Liver (tissue), 3 donors: ENCODE results near the gene FANCF.

ENCODE experiments used
- ATF3 ChIP-seq: IDR thresholded peaks from 2 replicates; pipeline ENCODE4 v1.6.1; 2016; ENCODE audit warnings: antibody characterized with exemption
- CTCF ChIP-seq: fragments of 150-350 bp; IDR thresholded peaks from 2 replicates; pipeline ENCODE4 v1.5.1; 2017; ENCODE audit warnings: improper control_type of control experiment, low read depth, low read length; ENCODE audit not compliant: missing input control
- EGR1 ChIP-seq, 2 donors: IDR thresholded peaks; 2 replicates each; pipeline ENCODE4 v1.6.1; 2016 to 2018; ENCODE audit warnings: antibody characterized with exemption in 2 of 2, low read depth in 2 of 2
- REST ChIP-seq: IDR thresholded peaks from 2 replicates; pipeline ENCODE4 v1.6.1; 2016; ENCODE audit warnings: antibody characterized with exemption, mild to moderate bottlenecking
- RXRA ChIP-seq, 2 donors: IDR thresholded peaks; 2 replicates each; pipeline ENCODE4 v1.6.1; 2017 to 2018; ENCODE audit warnings: antibody characterized with exemption in 2 of 2, mild to moderate bottlenecking in 1 of 2
- TAF1 ChIP-seq: conservative IDR thresholded peaks from 2 replicates; pipeline ENCODE4 v1.6.1; 2016; ENCODE audit warnings: antibody characterized with exemption, mild to moderate bottlenecking
- YY1 ChIP-seq: IDR thresholded peaks from 2 replicates; pipeline ENCODE4 v1.6.1; 2016; ENCODE audit warnings: antibody characterized with exemption, mild to moderate bottlenecking
- TF ChIP-seq, protein P1 (sequence below): IDR thresholded peaks from 2 replicates; pipeline ENCODE4 v1.6.1; 2016; ENCODE audit warnings: antibody characterized with exemption
- donor health status: healthy.
- donor health status: healthy.

GRCh38 chr11:22599458-22599857 lies 26.2 kb downstream of the FANCF start:
- TF ChIP-seq REST (no peak), CTCF (no peak), YY1 (no peak), ATF3 (no peak), TAF1 (no peak), RXRA (IDR thresholded peaks at IDR 0.05) (no peak), EGR1 (IDR thresholded peaks at IDR 0.05; ENCODE audit: low read depth in 2 of 2) (no peak)
- TF ChIP-seq, protein P1, sequence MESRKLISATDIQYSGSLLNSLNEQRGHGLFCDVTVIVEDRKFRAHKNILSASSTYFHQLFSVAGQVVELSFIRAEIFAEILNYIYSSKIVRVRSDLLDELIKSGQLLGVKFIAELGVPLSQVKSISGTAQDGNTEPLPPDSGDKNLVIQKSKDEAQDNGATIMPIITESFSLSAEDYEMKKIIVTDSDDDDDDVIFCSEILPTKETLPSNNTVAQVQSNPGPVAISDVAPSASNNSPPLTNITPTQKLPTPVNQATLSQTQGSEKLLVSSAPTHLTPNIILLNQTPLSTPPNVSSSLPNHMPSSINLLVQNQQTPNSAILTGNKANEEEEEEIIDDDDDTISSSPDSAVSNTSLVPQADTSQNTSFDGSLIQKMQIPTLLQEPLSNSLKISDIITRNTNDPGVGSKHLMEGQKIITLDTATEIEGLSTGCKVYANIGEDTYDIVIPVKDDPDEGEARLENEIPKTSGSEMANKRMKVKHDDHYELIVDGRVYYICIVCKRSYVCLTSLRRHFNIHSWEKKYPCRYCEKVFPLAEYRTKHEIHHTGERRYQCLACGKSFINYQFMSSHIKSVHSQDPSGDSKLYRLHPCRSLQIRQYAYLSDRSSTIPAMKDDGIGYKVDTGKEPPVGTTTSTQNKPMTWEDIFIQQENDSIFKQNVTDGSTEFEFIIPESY = no peak
